ENCODE data around the gene BRD3OS.

Gene BRD3OS

GRCh38 chr9:134007150-134007549, 18.1 kb upstream of the BRD3OS start:
- DNase-seq, result no peak

- no peak for DNase-seq
Measured at GRCh38 chr9:134007571-134007970, 17.7 kb upstream of the BRD3OS start.

- no peak for DNase-seq
Measured at GRCh38 chr9:134010310-134011173, 14.7 kb upstream of the BRD3OS start.

GRCh38 chr9:134011401-134011800, 13.9 kb upstream of the BRD3OS start:
- no peak for DNase-seq

- no peak for DNase-seq
Measured at GRCh38 chr9:134014946-134015345, 10.3 kb upstream of the BRD3OS start.

- DNase-seq, result no peak
Measured at GRCh38 chr9:134024214-134024792, 978 bp upstream of the BRD3OS start.

DNA sequence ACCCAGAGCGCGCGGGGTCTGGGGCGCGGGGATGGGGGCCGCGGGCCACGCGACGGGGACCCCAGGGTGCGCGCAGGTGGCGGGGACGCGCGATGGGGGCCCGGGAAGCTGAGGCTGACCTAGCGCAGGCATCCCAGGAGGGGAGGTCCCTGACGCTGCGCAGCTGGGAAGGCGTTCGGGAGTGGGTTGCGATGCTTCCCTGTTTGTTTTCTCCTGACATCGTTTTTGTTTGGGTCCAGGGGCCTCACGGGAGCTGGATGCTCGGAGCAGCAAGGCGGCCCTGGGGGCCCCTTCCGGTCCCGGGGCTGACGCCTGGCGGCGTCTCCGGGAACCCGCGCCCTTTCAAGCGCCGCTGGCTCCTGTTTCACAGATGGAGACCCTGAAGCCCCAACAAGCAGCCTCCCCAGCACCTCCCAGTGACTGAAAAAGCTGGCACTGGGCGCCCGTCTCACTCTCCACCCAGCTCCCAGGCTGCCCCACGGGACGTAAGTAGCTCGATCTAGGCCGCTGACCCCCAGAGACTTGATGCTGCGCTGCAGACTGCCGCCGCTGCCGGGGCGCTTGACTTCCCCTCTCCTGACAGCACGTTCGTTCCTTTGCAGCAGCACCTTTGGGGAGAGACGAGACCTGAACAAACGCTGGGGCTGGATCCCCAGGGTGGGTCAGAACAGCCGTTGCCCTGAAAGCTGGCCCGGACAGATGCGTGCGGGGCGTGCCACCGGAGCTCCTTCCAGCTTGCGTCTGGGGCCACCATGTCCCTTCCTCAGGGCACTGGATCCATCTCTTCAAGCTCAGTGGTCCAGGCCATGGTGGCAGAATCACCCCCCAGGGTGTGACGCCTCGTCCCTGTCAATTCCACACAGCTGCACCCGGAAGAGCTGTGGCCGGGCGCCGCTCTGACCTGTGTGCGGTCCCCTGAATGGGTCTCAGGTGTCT, 593 bp downstream of the BRD3OS start:
- peak in 1 of 2 donors; percentile 16 for DNase-seq

- no peak for DNase-seq
Measured at GRCh38 chr9:134026581-134026980, 1.3 kb downstream of the BRD3OS start.

- no peak for DNase-seq
Measured at GRCh38 chr9:134026981-134027380, 1.7 kb downstream of the BRD3OS start.

- DNase-seq, result no peak
Measured at GRCh38 chr9:134027561-134027960, 2.3 kb downstream of the BRD3OS start.

- DNase-seq, result no peak
Measured at GRCh38 chr9:134028076-134028475, 2.8 kb downstream of the BRD3OS start.

GRCh38 chr9:134028575-134029247, 3.4 kb downstream of the BRD3OS start:
- no peak for DNase-seq

- no peak for DNase-seq
Measured at GRCh38 chr9:134029248-134030226, 4.3 kb downstream of the BRD3OS start.

GRCh38 chr9:134030821-134031470, 5.7 kb downstream of the BRD3OS start:
- DNase-seq, result no peak

DNA sequence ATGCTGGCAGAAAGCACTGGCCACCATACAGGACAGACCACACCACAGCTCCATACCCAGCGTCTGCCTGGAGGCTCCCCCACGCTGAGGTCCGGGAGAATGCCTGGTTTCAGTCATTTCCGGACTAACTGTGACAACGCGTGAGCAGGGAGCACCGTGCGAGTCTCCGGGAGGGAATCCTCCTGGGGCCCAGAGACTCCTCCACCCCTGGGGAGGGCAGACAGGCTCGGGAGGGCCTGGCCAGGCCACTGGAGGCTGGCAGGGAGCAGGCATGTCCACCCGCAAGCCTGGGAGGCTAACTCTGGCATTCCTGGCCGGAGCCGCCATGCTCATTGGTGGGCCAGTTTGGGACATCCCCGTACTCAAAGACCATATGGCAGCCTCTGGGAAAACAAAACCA, 6.5 kb downstream of the BRD3OS start:
- DNase-seq, result no peak

DNA sequence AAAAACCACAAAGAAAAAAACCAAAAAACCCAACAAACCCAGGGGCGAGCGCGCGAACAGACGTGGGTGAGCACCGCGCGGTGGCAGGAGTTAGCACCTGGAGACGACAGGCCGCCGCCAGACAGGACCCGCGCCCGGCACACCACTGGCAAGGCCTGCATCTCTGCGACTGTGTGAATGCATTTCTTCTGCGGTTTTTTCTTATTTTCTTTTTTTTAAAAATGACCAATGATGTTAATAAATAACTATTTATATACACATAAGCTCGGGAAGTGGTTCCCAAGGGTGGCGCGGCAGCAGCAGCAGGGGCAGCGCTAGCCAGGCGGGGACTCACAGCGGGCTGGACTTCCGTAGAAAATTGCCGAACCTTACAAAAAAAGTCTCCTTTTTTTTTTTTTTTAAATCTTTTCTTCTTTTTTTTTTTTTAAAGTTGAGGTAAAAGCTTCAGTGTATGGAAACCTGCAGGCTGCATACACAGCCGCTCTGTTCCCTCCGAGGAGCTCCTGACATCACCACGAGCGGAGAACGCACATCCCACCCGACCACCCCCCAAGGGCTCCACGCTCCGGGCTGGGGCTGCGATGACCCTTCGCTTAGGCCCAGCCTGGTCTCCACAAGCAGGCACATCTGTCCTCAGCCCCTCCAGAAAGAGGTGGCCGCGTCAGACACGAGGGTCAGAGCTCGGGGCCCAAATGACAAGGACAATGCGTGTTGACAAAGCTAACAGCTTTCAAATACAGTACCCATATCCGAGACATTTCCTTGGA, 7.4 kb downstream of the BRD3OS start:
- DNase-seq, result no peak

DNA sequence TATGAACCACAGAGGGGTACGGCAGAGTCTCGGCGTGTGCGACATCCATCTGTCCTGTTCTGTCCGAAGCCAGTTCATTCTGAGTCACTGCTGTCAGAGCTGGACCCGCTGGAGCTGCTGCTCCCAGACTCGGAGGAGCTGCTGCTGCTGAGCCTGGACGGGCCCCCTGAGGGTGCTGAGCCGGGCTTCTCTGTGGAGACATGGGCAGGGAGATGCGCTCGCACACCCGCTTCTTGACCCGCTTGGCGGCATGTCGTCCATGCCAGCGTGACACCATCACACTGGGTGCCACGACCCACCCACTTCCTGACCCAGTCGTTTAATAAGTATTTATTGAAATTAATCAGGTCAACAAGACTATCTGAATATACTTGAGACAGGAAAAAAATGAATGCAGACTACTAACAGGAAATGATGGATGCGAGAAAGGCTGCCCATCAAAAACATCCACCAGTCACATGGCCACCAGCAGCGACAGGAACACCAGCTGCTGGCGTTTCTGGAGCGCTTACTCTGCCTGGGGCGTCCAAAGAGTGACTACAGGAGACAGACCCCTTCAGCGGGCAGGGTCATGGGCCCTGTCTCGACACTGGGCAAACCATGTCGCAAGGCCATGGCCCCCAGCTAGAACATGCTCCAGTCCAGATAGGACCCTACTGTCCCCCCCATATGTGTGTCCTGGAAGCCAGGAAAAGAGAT, 8.4 kb downstream of the BRD3OS start:
- DNase-seq, result no peak

- no peak for DNase-seq
Measured at GRCh38 chr9:134034215-134035040, 9.1 kb downstream of the BRD3OS start.

Measured in inflammatory macrophage treated with lipopolysaccharide for 1 hour (primary cell).